Esophagus muscularis mucosa (tissue), 4 donors: Measurements from ENCODE around the gene KRTDAP. TPM values are rescaled to one million over a fixed set of nuclear protein-coding genes. Genes with fewer than 3 reads are reported as not detected.

Experiments used
- DNase-seq: peaks from one replicate; pipeline ENCODE4 v3.0.0-alpha.2; 2017; ENCODE audit errors: extremely low spot score
- H3K27ac ChIP-seq, 4 donors: fragments of 200-600 bp; sonication (generic); replicated peaks in 1 of 4; 1 replicate in 3 of 4; 2 replicates in 1 of 4; pipeline ENCODE4 v1.5.1; 2016 to 2019; ENCODE audit warnings: mild to moderate bottlenecking in 1 of 4
- H3K27me3 ChIP-seq, 4 donors: fragments of 200-600 bp; sonication (generic); one replicate each; pipeline versions ENCODE4 v1.5.1 to v1.6.0; 2016 to 2019
- H3K36me3 ChIP-seq, 4 donors: fragments of 200-600 bp; sonication (generic); one replicate each; pipeline ENCODE4 v1.5.1; 2016 to 2019
- H3K4me1 ChIP-seq, 4 donors: fragments of 200-600 bp; sonication (generic); one replicate each; pipeline ENCODE4 v1.5.1; 2016 to 2019
- H3K4me3 ChIP-seq, 4 donors: fragments of 200-600 bp; sonication (generic); 1 replicate in 2 of 4; 2 replicates in 2 of 4; pipeline ENCODE4 v1.5.1; 2016 to 2019; ENCODE audit warnings: mild to moderate bottlenecking in 4 of 4, moderate library complexity in 1 of 4
- H3K9me3 ChIP-seq, 4 donors: fragments of 200-600 bp; sonication (generic); 1 replicate in 3 of 4; 2 replicates in 1 of 4; pipeline ENCODE4 v1.5.1; 2016 to 2019
- CTCF ChIP-seq, 3 experiments: fragments of 200-600 bp in 2 of 3; fragments of 450-650 bp in 1 of 3; sonication (generic) in 2 of 3; IDR thresholded peaks; one replicate each; pipeline ENCODE4 v1.5.1; 2017 to 2019; ENCODE audit warnings: antibody characterized with exemption in 3 of 3, mild to moderate bottlenecking in 2 of 3, moderate library complexity in 1 of 3
- EP300 ChIP-seq: sonication (generic); formaldehyde crosslinking; IDR thresholded peaks from one replicate; pipeline ENCODE4 v1.6.1; 2017; ENCODE audit warnings: antibody characterized with exemption
- POLR2A ChIP-seq: fragments of 450-650 bp; IDR thresholded peaks from one replicate; pipeline ENCODE4 v1.6.1; 2017; ENCODE audit warnings: antibody characterized with exemption, moderate library complexity, mild to moderate bottlenecking, low read depth
- POLR2AphosphoS5 ChIP-seq, 2 donors: sonication (generic); formaldehyde crosslinking; IDR thresholded peaks; one replicate each; pipeline ENCODE4 v1.6.1; 2017; ENCODE audit warnings: antibody characterized with exemption in 2 of 2
- WGBS: methylation state at CpG from one replicate; pipeline ENCODE4 v1.1.5; 2018; 5-methylcytosine and 5-hydroxymethylcytosine counted together
- intact Hi-C: fragments of 100-400 bp; cut with DNase I; formaldehyde crosslinking; loops from one replicate; pipeline ENCODE4 v1.15.1; 2023
- total RNA-seq, 4 donors: library from RNA; depleted of rRNA; stranded (reverse); fragments of >200 nt; gene quantifications; one replicate each; pipeline versions ENCODE4 v1.1.0 to v1.2.1, GENCODE V29; 2016

The KRTDAP gene
- total RNA-seq, 4 donors from 2014 or later = not detected

- Histone ChIP-seq H3K9me3 (no peaks in the 10 kb centered on the region), H3K4me1 (peaks cover 0 to 9% (median 5%) of the 10 kb centered on the region in 4 donors), H3K27me3 (peaks cover 0 to 29% (median 0%) of the 10 kb centered on the region in 4 donors), H3K36me3 (no peaks in the 10 kb centered on the region), H3K27ac (no peak overlapping the region), H3K4me3 (no peak overlapping the region)
- WGBS = 75% methylated on average over 21 of the region's 21 CpGs
- no peak for TF ChIP-seq POLR2AphosphoS5 (IDR thresholded peaks at IDR 0.05)
- no peak for TF ChIP-seq EP300
- no peak for TF ChIP-seq POLR2A
- no peak for TF ChIP-seq CTCF (IDR thresholded peaks at IDR 0.05)
- DNase-seq = no peak
- intact Hi-C loops = no loop called here
These were observed 44.3 kb downstream of the KRTDAP start for GRCh38 chr19:35445826-35446593.

GRCh38 chr19:35444735-35445134 lies 45.5 kb downstream of the KRTDAP start:
- H3K4me1 ChIP-seq = peaks cover 0 to 7% (median 5%) of the 10 kb centered on the region in 4 donors
- TF ChIP-seq POLR2A = no peak
- TF ChIP-seq CTCF (IDR thresholded peaks at IDR 0.05) = no peak
- TF ChIP-seq POLR2AphosphoS5 (IDR thresholded peaks at IDR 0.05) = no peak
- no peak for DNase-seq
- intact Hi-C loops = no loop called here
- WGBS = 76% methylated on average over 1 of the region's 1 CpG
- no peak overlapping the region for H3K4me3 ChIP-seq
- H3K27ac ChIP-seq = no peak overlapping the region
- H3K27me3 ChIP-seq = peaks cover 0 to 22% (median 0%) of the 10 kb centered on the region in 4 donors
- H3K36me3 ChIP-seq = no peaks in the 10 kb centered on the region
- H3K9me3 ChIP-seq = no peaks in the 10 kb centered on the region

- Histone ChIP-seq H3K27me3 (peaks cover 0 to 35% (median 0%) of the 10 kb centered on the region in 4 donors), H3K36me3 (no peaks in the 10 kb centered on the region), H3K27ac (no peak overlapping the region), H3K4me3 (no peak overlapping the region), H3K4me1 (peaks cover 5 to 7% (median 5%) of the 10 kb centered on the region in 4 donors), H3K9me3 (no peaks in the 10 kb centered on the region)
- intact Hi-C loops = no loop called here
- TF ChIP-seq POLR2A (no peak), EP300 (no peak), POLR2AphosphoS5 (IDR thresholded peaks at IDR 0.05) (no peak), CTCF (IDR thresholded peaks at IDR 0.05) (no peak)
- DNase-seq = no peak
- WGBS = 70% methylated on average over 7 of the region's 7 CpGs
These were observed 48.2 kb downstream of the KRTDAP start for GRCh38 chr19:35442091-35442490.

- no peak overlapping the region for H3K27ac ChIP-seq
- no peak for DNase-seq
- TF ChIP-seq EP300 (no peak), POLR2AphosphoS5 (IDR thresholded peaks at IDR 0.05) (no peak), CTCF (IDR thresholded peaks at IDR 0.05) (no peak), POLR2A (no peak)
- peaks cover 0 to 43% (median 5%) of the 10 kb centered on the region in 4 donors for H3K27me3 ChIP-seq
- WGBS = 91% methylated on average over 6 of the region's 6 CpGs
- intact Hi-C loops = no loop called here
- peaks cover 18 to 22% (median 21%) of the 10 kb centered on the region in 4 donors for H3K4me1 ChIP-seq
- H3K36me3 ChIP-seq = no peaks in the 10 kb centered on the region
- H3K9me3 ChIP-seq = no peaks in the 10 kb centered on the region
- H3K4me3 ChIP-seq = no peak overlapping the region
These were observed 50.3 kb downstream of the KRTDAP start for GRCh38 chr19:35439921-35440320.
